Right atrium auricular region (tissue), 2 donors: ENCODE data around the gene AFF1. TPM values are rescaled to one million over a fixed set of nuclear protein-coding genes. Genes with fewer than 3 reads are reported as not detected.

Experiments used
- DNase-seq: peaks from one replicate; pipeline ENCODE4 v3.0.0-alpha.2; 2019; ENCODE audit warnings: low spot score
- H3K27ac ChIP-seq, 2 donors: fragments of 200-600 bp; sonication (generic); 1 replicate in 1 of 2; 2 replicates in 1 of 2; pipeline ENCODE4 v1.5.1; 2016 to 2019
- H3K27me3 ChIP-seq, 2 donors: fragments of 200-600 bp; sonication (generic); one replicate each; pipeline versions ENCODE4 v1.5.1 to v1.6.0; 2017 to 2019
- H3K36me3 ChIP-seq: fragments of 200-600 bp; sonication (generic); one replicate; pipeline ENCODE4 v1.5.1; 2016
- H3K4me1 ChIP-seq, 2 donors: fragments of 200-600 bp; sonication (generic); one replicate each; pipeline versions ENCODE4 v1.5.1 to v1.6.0; 2017 to 2019
- H3K4me3 ChIP-seq, 2 donors: fragments of 200-600 bp; sonication (generic); 1 replicate in 1 of 2; 2 replicates in 1 of 2; pipeline ENCODE4 v1.5.1; 2017 to 2019; ENCODE audit warnings: mild to moderate bottlenecking in 1 of 2, moderate library complexity in 1 of 2
- H3K9me3 ChIP-seq, 2 donors: fragments of 200-600 bp; sonication (generic); one replicate each; pipeline ENCODE4 v1.5.1; 2019
- total RNA-seq, 2 donors: library from RNA; depleted of rRNA; stranded (reverse); fragments of >200 nt; gene quantifications; one replicate each; pipeline ENCODE4 v1.1.0, GENCODE V29; 2016
- TF ChIP-seq, protein P1 (sequence below), 2 donors: fragments of 200-600 bp; sonication (generic); IDR thresholded peaks; one replicate each; pipeline ENCODE4 v1.5.1; 2019; ENCODE audit warnings: antibody characterized with exemption in 2 of 2

AFF1 gene
- total RNA-seq, 2 donors from 2014 or later: 59.2 to 73.5 TPM

DNA sequence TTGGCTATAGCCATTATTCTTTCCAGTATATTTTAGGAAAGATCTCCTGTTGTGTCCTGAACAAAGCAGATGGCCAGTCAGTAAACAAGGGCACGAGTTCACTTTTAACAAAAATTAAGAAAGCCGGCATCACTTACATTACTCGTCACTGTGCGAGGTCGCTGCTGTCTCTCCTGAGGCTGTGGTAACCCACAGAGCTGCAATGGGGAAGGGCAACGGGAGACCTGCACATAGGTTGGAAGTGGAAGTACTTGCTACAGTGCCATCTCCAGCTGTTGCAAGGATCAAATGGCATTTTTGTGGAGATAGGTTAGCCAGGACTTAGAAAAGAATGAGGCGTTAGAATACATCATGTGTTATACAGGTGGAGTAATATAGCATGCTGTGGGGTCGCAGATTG lies 153.4 kb downstream of the AFF1 start:
- no peak overlapping the region for H3K4me3 ChIP-seq
- H3K4me1 ChIP-seq: peaks cover 0 to 59% of the 10 kb centered on the region in 2 donors
- TF ChIP-seq, protein P1, sequence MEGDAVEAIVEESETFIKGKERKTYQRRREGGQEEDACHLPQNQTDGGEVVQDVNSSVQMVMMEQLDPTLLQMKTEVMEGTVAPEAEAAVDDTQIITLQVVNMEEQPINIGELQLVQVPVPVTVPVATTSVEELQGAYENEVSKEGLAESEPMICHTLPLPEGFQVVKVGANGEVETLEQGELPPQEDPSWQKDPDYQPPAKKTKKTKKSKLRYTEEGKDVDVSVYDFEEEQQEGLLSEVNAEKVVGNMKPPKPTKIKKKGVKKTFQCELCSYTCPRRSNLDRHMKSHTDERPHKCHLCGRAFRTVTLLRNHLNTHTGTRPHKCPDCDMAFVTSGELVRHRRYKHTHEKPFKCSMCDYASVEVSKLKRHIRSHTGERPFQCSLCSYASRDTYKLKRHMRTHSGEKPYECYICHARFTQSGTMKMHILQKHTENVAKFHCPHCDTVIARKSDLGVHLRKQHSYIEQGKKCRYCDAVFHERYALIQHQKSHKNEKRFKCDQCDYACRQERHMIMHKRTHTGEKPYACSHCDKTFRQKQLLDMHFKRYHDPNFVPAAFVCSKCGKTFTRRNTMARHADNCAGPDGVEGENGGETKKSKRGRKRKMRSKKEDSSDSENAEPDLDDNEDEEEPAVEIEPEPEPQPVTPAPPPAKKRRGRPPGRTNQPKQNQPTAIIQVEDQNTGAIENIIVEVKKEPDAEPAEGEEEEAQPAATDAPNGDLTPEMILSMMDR (IDR thresholded peaks at IDR 0.05): no peak
- H3K36me3 ChIP-seq: peaks cover 41% of the 10 kb centered on the region
- no peaks in the 10 kb centered on the region for H3K27me3 ChIP-seq
- no peak overlapping the region for H3K27ac ChIP-seq
- no peak for DNase-seq
- no peaks in the 10 kb centered on the region for H3K9me3 ChIP-seq

DNA sequence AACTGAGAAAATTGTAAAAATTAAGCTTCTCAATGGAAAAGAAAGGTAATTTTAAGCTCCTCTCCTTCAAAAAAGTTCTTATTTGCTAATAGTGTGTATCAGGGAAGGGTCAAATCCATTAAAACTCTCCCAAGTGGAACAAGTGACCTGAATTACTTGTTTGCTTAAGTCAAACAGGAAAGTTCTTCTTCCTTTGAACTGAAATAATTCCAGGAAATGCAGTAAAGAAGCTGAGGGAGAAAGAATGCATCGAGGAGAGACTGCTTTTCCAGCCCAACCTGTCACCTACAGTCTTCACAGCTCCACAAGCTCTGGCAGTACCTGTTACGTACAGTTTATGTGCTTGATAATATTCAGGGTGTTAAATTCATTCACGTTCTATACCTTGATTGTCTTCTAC lies 154.6 kb downstream of the AFF1 start:
- Histone ChIP-seq H3K27me3 (no peaks in the 10 kb centered on the region), H3K36me3 (peaks cover 37% of the 10 kb centered on the region), H3K27ac (no peak overlapping the region), H3K4me1 (peaks cover 0 to 56% of the 10 kb centered on the region in 2 donors), H3K9me3 (no peaks in the 10 kb centered on the region), H3K4me3 (no peak overlapping the region)
- TF ChIP-seq, protein P1 (IDR thresholded peaks at IDR 0.05): no peak
- no peak for DNase-seq

GRCh38 chr4:87090305-87090704 lies 155.5 kb downstream of the AFF1 start:
- Histone ChIP-seq H3K9me3 (no peaks in the 10 kb centered on the region), H3K36me3 (peaks cover 34% of the 10 kb centered on the region), H3K27me3 (no peaks in the 10 kb centered on the region), H3K27ac (no peak overlapping the region), H3K4me3 (no peak overlapping the region), H3K4me1 (peaks cover 0 to 53% of the 10 kb centered on the region in 2 donors)
- DNase-seq: no peak
- TF ChIP-seq, protein P1 (IDR thresholded peaks at IDR 0.05): no peak

GRCh38 chr4:87092389-87093141 lies 157.8 kb downstream of the AFF1 start:
- Histone ChIP-seq H3K9me3 (no peaks in the 10 kb centered on the region), H3K27ac (peak overlapping the region; percentile 28 to 55), H3K4me1 (peaks cover 0 to 51% of the 10 kb centered on the region in 2 donors), H3K4me3 (no peak overlapping the region), H3K27me3 (no peaks in the 10 kb centered on the region), H3K36me3 (peaks cover 25% of the 10 kb centered on the region)
- TF ChIP-seq, protein P1 (IDR thresholded peaks at IDR 0.05): no peak
- no peak for DNase-seq

- H3K4me1 ChIP-seq: peaks cover 0 to 49% of the 10 kb centered on the region in 2 donors
- no peaks in the 10 kb centered on the region for H3K9me3 ChIP-seq
- peak overlapping the region; percentile 33 to 55 for H3K27ac ChIP-seq
- DNase-seq: no peak
- H3K4me3 ChIP-seq: no peak overlapping the region
- TF ChIP-seq, protein P1 (IDR thresholded peaks at IDR 0.05): peak; percentile 37 to 77
- H3K27me3 ChIP-seq: no peaks in the 10 kb centered on the region
- peaks cover 25% of the 10 kb centered on the region for H3K36me3 ChIP-seq
Measured at GRCh38 chr4:87093443-87094123, 158.8 kb downstream of the AFF1 start.
